ENCODE results near the gene COL6A1.

COL6A1 gene

GRCh38 chr21:45981151-45982091 lies at the start of gene COL6A1:
COL6A1 (plus strand) TSS chr21:45981770; CDS start chr21:45981851, 81 bp downstream.
- in situ Hi-C loops (cut with MboI; ENCODE audit: low pct_unique_long_range_greater_than_20kb, low sequenced_read_pairs) = no loop called here
- peak; percentile 86 for DNase-seq

GRCh38 chr21:45932922-45933502 lies 48.6 kb upstream of the COL6A1 start:
- in situ Hi-C loops (cut with MboI; ENCODE audit: low pct_unique_long_range_greater_than_20kb, low sequenced_read_pairs) = no loop called here
- no peak for DNase-seq

GRCh38 chr21:45934085-45934484 lies 47.5 kb upstream of the COL6A1 start:
- DNase-seq = no peak
- in situ Hi-C loops (cut with MboI; ENCODE audit: low pct_unique_long_range_greater_than_20kb, low sequenced_read_pairs) = no loop called here

- in situ Hi-C loops (cut with MboI; ENCODE audit: low pct_unique_long_range_greater_than_20kb, low sequenced_read_pairs) = no loop called here
- DNase-seq = no peak
Observed at GRCh38 chr21:45934554-45934953, 47.0 kb upstream of the COL6A1 start.

- DNase-seq = no peak
- in situ Hi-C loops (cut with MboI; ENCODE audit: low pct_unique_long_range_greater_than_20kb, low sequenced_read_pairs) = no loop called here
Observed at GRCh38 chr21:45935628-45936027, 45.9 kb upstream of the COL6A1 start.

GRCh38 chr21:45937721-45938452 lies 43.7 kb upstream of the COL6A1 start:
- in situ Hi-C loops (cut with MboI; ENCODE audit: low pct_unique_long_range_greater_than_20kb, low sequenced_read_pairs) = no loop called here

GRCh38 chr21:45938453-45938755 lies 43.2 kb upstream of the COL6A1 start:
- in situ Hi-C loops (cut with MboI; ENCODE audit: low pct_unique_long_range_greater_than_20kb, low sequenced_read_pairs) = no loop called here
- DNase-seq = no peak

More at GRCh38 chr21:45937721-45938452, 43.7 kb upstream of the COL6A1 start:
- no peak for DNase-seq

GRCh38 chr21:45938811-45939520 lies 42.6 kb upstream of the COL6A1 start:
- in situ Hi-C loops (cut with MboI; ENCODE audit: low pct_unique_long_range_greater_than_20kb, low sequenced_read_pairs) = no loop called here
- DNase-seq = no peak

- in situ Hi-C loops (cut with MboI; ENCODE audit: low pct_unique_long_range_greater_than_20kb, low sequenced_read_pairs) = no loop called here
- no peak for DNase-seq
Observed at GRCh38 chr21:45939521-45940045, 42.0 kb upstream of the COL6A1 start.

GRCh38 chr21:45940091-45940490 lies 41.5 kb upstream of the COL6A1 start:
- DNase-seq = no peak
- in situ Hi-C loops (cut with MboI; ENCODE audit: low pct_unique_long_range_greater_than_20kb, low sequenced_read_pairs) = no loop called here

- DNase-seq = no peak
- in situ Hi-C loops (cut with MboI; ENCODE audit: low pct_unique_long_range_greater_than_20kb, low sequenced_read_pairs) = no loop called here
Observed at GRCh38 chr21:45940621-45941337, 40.8 kb upstream of the COL6A1 start.

GRCh38 chr21:45941338-45941710 lies 40.2 kb upstream of the COL6A1 start:
- DNase-seq = no peak
- in situ Hi-C loops (cut with MboI; ENCODE audit: low pct_unique_long_range_greater_than_20kb, low sequenced_read_pairs) = no loop called here

- DNase-seq = no peak
- in situ Hi-C loops (cut with MboI; ENCODE audit: low pct_unique_long_range_greater_than_20kb, low sequenced_read_pairs) = no loop called here
Observed at GRCh38 chr21:45941717-45942546, 39.6 kb upstream of the COL6A1 start.

- in situ Hi-C loops (cut with MboI; ENCODE audit: low pct_unique_long_range_greater_than_20kb, low sequenced_read_pairs) = no loop called here
- DNase-seq = no peak
Observed at GRCh38 chr21:45942755-45943629, 38.6 kb upstream of the COL6A1 start.

GRCh38 chr21:45943630-45944540 lies 37.7 kb upstream of the COL6A1 start:
- in situ Hi-C loops (cut with MboI; ENCODE audit: low pct_unique_long_range_greater_than_20kb, low sequenced_read_pairs) = no loop called here
- DNase-seq = no peak

GRCh38 chr21:45944601-45945000 lies 37.0 kb upstream of the COL6A1 start:
- in situ Hi-C loops (cut with MboI; ENCODE audit: low pct_unique_long_range_greater_than_20kb, low sequenced_read_pairs) = no loop called here
- DNase-seq = no peak
